ENCODE results near the gene COX19. TPM values are rescaled to one million over a fixed set of nuclear protein-coding genes. Genes with fewer than 3 reads are reported as not detected.

COX19 gene
- polyA plus RNA-seq, 1 of the 3 experiments (the other 2 are of a cell fraction) = 7.6 TPM

DNA sequence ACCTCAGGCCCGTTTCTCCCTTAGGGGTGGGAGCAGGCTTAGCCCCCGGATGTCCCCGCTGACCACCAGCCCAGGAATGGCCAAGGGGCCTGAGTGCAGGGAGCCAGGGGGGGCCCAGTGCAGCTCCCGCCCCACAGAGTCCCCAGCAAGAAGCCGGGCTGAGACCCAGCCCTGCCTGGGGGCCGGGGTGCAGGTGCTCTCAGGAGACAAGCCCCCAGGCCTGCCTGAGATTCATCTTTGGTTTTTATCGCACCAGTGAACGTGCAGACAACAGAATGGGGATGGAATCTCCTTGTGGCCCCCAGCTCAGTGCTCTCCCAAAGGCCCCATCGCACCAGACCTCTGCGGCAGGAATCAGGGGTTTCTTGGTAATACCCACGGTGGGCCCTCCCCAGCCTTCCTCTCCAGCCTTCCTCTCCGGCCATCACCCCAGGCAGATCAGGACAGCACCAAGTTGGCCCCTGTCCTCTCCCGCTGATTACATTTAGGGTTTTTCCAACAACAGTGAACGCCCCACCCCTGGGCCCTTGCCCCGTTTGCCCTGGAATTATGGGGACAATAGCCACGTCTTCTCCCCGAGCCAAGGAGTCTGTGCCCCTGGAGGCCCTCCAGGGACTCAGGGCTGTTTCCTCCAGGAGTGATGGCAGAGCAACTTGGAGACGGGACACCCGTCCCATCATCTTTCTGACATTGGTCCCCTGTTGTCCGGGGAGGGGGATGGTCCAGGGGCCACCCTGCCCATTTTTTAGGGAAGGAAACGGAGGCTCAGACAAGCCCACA is 43.3 kb downstream of the COX19 start:
- H3K36me3 ChIP-seq (replicated peaks in 1 of 2; ENCODE audit: control insufficient read depth in 1 of 2, insufficient read depth in 2 of 2, low read length in 1 of 2) = no peaks in the 10 kb centered on the region

GRCh38 chr7:930975-931758 is 44.2 kb downstream of the COX19 start:
- Histone ChIP-seq H3K9me2 (no peaks in the 10 kb centered on the region), H3K27me3 (ENCODE audit: insufficient read depth) (no peaks in the 10 kb centered on the region), H3K9me3 (no peaks in the 10 kb centered on the region), H3K79me2 (ENCODE audit: insufficient read depth) (no peaks in the 10 kb centered on the region), H3K36me3 (replicated peaks in 1 of 2; ENCODE audit: control insufficient read depth in 1 of 2, insufficient read depth in 2 of 2, low read length in 1 of 2) (no peaks in the 10 kb centered on the region), H3K4me3 (ENCODE audit: low read depth in 2 of 2, low read length in 1 of 2) (no peak overlapping the region), H3K4me2 (no peak overlapping the region), H3K9ac (no peak overlapping the region), H3K4me1 (ENCODE audit: control insufficient read depth in 1 of 2, insufficient read depth in 2 of 2, low read depth in 1 of 2, low read length in 1 of 2) (no peaks in the 10 kb centered on the region), H2AFZ (ENCODE audit: low read depth) (no peak overlapping the region), H4K20me1 (ENCODE audit: insufficient read depth) (no peaks in the 10 kb centered on the region), H3K27ac (ENCODE audit: low read depth in 2 of 2, low read length in 1 of 2) (no peak overlapping the region), H3F3A (replicated peaks; ENCODE audit: insufficient read depth) (peaks cover 3% of the 10 kb centered on the region)
- CTCF ChIA-PET = interaction anchor here (0.8 to 1.5 kb wide), 6 partner anchors 22 to 213 kb away, joined by 3 to 4 read pairs (median 4); no protein-coding TSS in a partner anchor
- POLR2A ChIA-PET = no interaction called here
- DNase-seq = no peak
- WGBS (ENCODE audit: low lambda C conversion rate) = 75% methylated on average over 29 of the region's 29 CpGs
- TF ChIP-seq TCF12 (IDR thresholded peaks at IDR 0.05) (no peak), RFX5 (IDR thresholded peaks at IDR 0.05; ENCODE audit: low read length) (no peak), FOXM1 (IDR thresholded peaks at IDR 0.05; ENCODE audit: low read depth) (no peak), RAD21 (IDR thresholded peaks at IDR 0.05; ENCODE audit: low read length) (no peak), GATA2 (CRISPR knock-in tag; IDR thresholded peaks at IDR 0.05) (no peak), FOXJ3 (CRISPR knock-in tag; IDR thresholded peaks at IDR 0.05) (no peak), EZH2phosphoT487 (IDR thresholded peaks at IDR 0.05; ENCODE audit: borderline replicate concordance, low read depth) (no peak), SMC3 (IDR thresholded peaks at IDR 0.05; ENCODE audit: low read depth, low read length) (no peak), NRF1 (IDR thresholded peaks at IDR 0.05; ENCODE audit: low read depth, low read length) (no peak), MEF2A (IDR thresholded peaks at IDR 0.05; ENCODE audit: borderline replicate concordance, low read depth) (no peak), SIN3A (IDR thresholded peaks at IDR 0.05; ENCODE audit: borderline replicate concordance, low read depth, low read length) (no peak), RXRA (IDR thresholded peaks at IDR 0.05; ENCODE audit: borderline replicate concordance, low read depth) (no peak)
- TF ChIP-seq, protein P1, sequence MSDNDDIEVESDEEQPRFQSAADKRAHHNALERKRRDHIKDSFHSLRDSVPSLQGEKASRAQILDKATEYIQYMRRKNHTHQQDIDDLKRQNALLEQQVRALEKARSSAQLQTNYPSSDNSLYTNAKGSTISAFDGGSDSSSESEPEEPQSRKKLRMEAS (IDR thresholded peaks at IDR 0.05; ENCODE audit: low read depth) = no peak
- TF ChIP-seq, protein P2, sequence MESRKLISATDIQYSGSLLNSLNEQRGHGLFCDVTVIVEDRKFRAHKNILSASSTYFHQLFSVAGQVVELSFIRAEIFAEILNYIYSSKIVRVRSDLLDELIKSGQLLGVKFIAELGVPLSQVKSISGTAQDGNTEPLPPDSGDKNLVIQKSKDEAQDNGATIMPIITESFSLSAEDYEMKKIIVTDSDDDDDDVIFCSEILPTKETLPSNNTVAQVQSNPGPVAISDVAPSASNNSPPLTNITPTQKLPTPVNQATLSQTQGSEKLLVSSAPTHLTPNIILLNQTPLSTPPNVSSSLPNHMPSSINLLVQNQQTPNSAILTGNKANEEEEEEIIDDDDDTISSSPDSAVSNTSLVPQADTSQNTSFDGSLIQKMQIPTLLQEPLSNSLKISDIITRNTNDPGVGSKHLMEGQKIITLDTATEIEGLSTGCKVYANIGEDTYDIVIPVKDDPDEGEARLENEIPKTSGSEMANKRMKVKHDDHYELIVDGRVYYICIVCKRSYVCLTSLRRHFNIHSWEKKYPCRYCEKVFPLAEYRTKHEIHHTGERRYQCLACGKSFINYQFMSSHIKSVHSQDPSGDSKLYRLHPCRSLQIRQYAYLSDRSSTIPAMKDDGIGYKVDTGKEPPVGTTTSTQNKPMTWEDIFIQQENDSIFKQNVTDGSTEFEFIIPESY (IDR thresholded peaks at IDR 0.05; ENCODE audit: borderline replicate concordance, low read depth) = no peak
- TF ChIP-seq, protein P3, sequence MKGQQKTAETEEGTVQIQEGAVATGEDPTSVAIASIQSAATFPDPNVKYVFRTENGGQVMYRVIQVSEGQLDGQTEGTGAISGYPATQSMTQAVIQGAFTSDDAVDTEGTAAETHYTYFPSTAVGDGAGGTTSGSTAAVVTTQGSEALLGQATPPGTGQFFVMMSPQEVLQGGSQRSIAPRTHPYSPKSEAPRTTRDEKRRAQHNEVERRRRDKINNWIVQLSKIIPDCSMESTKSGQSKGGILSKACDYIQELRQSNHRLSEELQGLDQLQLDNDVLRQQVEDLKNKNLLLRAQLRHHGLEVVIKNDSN (IDR thresholded peaks at IDR 0.05; ENCODE audit: borderline replicate concordance, low read depth) = no peak
- TF ChIP-seq, protein P4, sequence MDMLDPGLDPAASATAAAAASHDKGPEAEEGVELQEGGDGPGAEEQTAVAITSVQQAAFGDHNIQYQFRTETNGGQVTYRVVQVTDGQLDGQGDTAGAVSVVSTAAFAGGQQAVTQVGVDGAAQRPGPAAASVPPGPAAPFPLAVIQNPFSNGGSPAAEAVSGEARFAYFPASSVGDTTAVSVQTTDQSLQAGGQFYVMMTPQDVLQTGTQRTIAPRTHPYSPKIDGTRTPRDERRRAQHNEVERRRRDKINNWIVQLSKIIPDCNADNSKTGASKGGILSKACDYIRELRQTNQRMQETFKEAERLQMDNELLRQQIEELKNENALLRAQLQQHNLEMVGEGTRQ (IDR thresholded peaks at IDR 0.05; ENCODE audit: borderline replicate concordance, low read depth, low read length) = no peak

More for the DNA sequence above, 43.3 kb downstream of the COX19 start:
- Histone ChIP-seq H3K9me3 (no peaks in the 10 kb centered on the region), H4K20me1 (ENCODE audit: insufficient read depth) (no peaks in the 10 kb centered on the region), H3K4me1 (ENCODE audit: control insufficient read depth in 1 of 2, insufficient read depth in 2 of 2, low read depth in 1 of 2, low read length in 1 of 2) (0 out of 4 replicates have a peak, but pooled peaks cover 0 to 5% of the 10 kb centered on the region in 2 experiments), H3K9ac (no peak overlapping the region), H3K9me2 (no peaks in the 10 kb centered on the region), H2AFZ (ENCODE audit: low read depth) (no peak overlapping the region), H3K27ac (ENCODE audit: low read depth in 2 of 2, low read length in 1 of 2) (no peak overlapping the region), H3K79me2 (ENCODE audit: insufficient read depth) (no peaks in the 10 kb centered on the region), H3K4me2 (no peak overlapping the region), H3F3A (replicated peaks; ENCODE audit: insufficient read depth) (peaks cover 3% of the 10 kb centered on the region), H3K4me3 (ENCODE audit: low read depth in 2 of 2, low read length in 1 of 2) (no peak overlapping the region), H3K27me3 (ENCODE audit: insufficient read depth) (no peaks in the 10 kb centered on the region)
- TF ChIP-seq GATA2 (CRISPR knock-in tag; IDR thresholded peaks at IDR 0.05) = no peak
- no peak for TF ChIP-seq PBX3 (IDR thresholded peaks at IDR 0.05)
- TF ChIP-seq YY1 (IDR thresholded peaks at IDR 0.05; ENCODE audit: low read depth) = no peak
- no peak for DNase-seq
- 81% methylated on average over 18 of the region's 21 CpGs for whole genome bisulfite sequencing (ENCODE audit: low lambda C conversion rate)
- ChIA-PET CTCF (interaction anchor here (0.8 kb wide), 1 partner anchor 154 kb away, joined by 3 read pairs; no protein-coding TSS in a partner anchor), POLR2A (no interaction called here)
